ENCODE data around the gene COMT.

COMT gene

DNA sequence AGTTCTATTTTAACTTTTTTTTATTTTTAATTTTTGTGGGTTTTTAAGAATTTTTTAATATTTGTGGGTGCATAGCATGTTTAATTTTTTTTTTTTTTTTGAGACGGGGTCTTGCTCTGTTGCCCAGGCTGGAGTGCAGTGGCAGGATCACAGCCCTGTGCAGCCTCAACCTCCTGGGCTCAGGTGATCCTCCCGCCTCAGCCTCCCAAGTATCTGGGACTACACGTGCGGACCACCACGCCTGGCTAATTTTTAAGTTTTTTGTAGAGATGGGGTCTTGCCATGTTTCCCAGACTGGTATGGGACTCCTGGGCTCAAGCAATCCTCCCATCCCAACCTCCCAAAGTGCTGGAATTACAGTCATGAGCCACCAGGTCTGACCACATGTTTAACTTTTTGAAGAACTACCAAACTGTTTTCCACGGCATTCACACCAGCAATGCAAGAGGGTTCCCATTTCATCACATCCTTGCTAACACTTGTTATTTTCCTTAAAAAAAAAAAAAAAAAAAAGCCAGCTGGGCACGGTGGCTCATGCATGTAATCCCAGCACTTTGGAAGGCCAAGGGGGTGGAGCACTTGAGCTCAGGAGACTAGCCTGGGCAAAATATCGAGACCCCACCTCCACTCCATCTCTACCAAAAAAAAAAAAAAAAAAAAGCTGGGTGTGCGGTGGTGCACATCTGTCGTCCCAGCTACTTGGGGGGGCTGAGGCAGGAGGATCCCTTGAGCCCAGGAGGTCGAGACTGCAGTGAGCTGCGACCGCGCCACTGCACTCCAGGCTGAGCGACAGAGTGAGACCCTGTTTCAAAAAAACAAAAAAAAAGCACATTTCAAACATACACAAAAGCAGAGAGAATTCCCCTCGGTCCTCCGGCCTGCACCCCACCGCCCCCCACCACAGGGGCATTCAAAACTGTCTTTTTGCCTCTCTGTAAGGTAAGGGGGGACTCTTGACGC is 16.8 kb downstream of the COMT start:
- no peak for DNase-seq (ENCODE audit: low read depth)

- no peak for DNase-seq (ENCODE audit: low read depth)
These were observed 17.5 kb downstream of the COMT start for GRCh38 chr22:19959043-19959586.

DNA sequence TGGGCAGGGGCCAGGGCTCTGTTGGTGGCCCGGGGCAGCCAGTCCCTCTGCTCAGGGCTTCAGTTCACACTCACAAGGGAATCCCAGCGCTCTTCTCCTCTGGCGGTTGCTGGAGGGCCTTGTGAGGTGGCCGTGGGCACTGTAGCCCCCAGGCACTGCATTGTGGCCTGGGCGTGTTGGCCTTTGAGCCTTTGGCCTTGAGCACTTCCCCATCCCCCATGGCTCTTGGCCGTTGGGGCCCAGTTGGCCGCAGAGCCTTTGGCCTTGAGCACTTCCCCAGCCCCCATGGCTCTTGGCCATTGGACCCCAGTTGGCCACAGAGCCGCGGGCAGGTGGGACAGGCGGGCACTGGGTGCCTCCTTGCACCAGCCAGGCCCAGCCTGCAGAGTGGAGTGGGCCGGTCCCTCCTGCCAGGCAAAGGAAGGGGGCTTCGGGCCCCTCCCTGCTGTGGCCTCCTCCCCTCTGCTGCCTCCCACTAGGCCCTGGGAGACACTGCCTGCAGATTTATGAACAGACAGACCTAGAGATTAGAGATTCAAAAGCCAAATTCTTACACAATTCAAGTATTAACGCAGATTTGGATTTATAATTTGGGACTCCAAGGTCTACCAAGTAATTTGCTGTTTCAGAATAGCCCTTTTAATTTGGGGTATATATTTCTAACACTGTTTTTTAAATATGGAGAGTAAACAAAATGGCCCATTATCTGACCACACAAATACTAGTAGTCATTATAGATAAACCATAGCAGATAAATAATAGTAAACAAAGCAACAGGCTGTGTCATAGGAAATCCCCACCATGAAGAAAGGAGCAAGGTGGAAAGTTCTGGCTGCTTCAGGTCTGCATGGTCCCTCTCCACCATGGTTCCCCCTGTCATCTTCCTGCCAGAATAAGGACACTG is 18.3 kb downstream of the COMT start:
- DNase-seq (ENCODE audit: low read depth) = no peak

DNA sequence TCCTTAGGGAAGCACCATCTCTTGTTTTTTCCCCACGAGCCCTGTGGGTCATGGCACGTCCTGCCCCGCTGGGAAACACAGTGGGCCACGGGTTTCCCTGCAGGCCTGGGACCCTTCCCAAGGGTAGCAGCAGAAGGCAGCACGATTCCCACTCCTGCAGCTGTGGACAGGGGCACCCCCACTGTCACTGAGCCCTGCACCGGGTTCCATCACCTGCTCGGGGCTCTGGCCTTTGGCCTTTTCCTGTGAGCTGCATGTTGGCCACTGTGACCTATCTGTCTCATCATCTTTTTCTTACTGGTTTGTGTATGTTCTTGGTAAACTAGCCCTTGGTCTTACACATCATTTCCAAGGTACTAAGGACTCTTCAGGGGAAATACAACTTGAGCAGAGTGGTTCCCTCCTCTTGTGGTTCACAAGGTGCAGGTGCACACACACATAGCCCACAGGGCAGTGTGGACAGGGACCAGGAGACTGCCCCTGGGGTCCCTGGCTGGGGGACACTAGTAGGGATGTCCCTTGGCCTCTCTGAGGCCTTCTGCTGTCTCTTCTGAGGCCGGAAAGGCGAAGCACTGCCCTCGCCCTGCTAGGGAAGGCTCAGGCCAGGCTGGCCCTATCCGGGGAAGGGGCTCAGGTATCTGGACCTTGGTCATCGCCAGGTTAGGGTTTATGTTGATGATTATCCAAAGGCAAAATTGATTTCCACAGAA is 19.1 kb downstream of the COMT start:
- no peak for DNase-seq (ENCODE audit: low read depth)

DNA sequence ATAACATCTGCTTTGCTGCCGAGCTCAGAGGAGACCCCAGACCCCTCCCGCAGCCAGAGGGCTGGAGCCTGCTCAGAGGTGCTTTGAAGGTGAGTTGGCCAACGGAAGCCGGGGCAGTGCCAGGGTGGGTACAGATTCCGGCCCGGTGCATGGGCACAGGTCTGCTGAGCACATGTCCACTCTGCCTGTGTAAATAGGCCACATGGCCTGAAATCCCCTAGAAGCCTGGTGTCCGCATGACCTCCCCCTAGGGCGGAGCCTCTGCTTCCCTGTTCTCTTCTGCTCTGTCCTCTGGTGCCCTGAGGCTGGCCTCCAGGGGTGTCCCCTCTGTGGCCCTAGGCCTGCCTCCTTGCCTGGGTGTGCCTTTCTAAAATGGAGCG is 19.6 kb downstream of the COMT start:
- no peak for DNase-seq (ENCODE audit: low read depth)

- no peak for DNase-seq (ENCODE audit: low read depth)
These were observed 20.3 kb downstream of the COMT start for GRCh38 chr22:19961868-19962245.

DNA sequence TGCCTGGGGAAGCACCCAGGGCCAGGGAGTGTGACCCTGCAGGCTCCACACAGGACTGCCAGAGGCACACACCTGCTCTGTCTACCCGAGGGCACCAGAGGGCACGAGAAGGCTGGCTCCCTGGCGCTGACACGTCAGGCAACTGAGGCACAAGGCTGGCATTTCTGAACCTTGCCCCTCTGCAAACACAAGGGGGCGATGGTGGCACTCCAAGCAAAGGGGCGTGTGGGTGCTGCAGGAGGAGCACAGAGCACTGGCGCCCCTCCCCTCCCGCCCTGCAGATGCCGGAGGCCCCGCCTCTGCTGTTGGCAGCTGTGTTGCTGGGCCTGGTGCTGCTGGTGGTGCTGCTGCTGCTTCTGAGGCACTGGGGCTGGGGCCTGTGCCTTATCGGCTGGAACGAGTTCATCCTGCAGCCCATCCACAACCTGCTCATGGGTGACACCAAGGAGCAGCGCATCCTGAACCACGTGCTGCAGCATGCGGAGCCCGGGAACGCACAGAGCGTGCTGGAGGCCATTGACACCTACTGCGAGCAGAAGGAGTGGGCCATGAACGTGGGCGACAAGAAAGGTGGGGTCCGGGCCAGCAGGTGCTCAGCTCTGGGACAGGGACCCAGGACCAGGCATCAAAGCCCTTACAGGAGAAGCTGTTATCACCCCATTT is 20.8 kb downstream of the COMT start:
- no peak for DNase-seq (ENCODE audit: low read depth)

- DNase-seq (ENCODE audit: low read depth) = no peak
These were observed 21.6 kb downstream of the COMT start for GRCh38 chr22:19962909-19963806.

DNA sequence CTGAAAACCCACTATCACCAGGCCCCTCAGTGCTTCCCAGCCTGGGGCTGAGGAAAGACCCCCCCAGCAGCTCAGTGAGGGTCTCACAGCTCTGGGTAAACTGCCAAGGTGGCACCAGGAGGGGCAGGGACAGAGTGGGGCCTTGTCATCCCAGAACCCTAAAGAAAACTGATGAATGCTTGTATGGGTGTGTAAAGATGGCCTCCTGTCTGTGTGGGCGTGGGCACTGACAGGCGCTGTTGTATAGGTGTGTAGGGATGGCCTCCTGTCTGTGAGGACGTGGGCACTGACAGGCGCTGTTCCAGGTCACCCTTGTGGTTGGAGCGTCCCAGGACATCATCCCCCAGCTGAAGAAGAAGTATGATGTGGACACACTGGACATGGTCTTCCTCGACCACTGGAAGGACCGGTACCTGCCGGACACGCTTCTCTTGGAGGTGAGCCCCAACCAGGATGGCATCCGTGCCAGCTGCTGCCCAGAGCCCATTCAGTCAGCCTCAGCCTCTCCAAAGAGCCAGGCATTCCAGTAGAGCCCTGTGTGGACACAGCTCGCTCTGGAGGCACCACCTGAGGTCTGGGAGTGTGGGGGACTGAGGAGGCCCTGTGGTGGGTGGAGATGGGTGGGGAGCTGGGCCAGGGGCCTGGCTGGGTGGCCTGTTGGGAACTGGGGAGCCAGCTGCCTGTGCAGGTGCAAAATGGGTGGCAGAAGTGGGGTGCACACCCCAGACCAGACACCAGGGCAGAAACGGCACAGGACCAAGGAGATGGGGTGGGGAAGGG is 22.5 kb downstream of the COMT start:
- no peak for DNase-seq (ENCODE audit: low read depth)

- DNase-seq (ENCODE audit: low read depth) = no peak
These were observed 23.3 kb downstream of the COMT start for GRCh38 chr22:19964701-19965386.

DNA sequence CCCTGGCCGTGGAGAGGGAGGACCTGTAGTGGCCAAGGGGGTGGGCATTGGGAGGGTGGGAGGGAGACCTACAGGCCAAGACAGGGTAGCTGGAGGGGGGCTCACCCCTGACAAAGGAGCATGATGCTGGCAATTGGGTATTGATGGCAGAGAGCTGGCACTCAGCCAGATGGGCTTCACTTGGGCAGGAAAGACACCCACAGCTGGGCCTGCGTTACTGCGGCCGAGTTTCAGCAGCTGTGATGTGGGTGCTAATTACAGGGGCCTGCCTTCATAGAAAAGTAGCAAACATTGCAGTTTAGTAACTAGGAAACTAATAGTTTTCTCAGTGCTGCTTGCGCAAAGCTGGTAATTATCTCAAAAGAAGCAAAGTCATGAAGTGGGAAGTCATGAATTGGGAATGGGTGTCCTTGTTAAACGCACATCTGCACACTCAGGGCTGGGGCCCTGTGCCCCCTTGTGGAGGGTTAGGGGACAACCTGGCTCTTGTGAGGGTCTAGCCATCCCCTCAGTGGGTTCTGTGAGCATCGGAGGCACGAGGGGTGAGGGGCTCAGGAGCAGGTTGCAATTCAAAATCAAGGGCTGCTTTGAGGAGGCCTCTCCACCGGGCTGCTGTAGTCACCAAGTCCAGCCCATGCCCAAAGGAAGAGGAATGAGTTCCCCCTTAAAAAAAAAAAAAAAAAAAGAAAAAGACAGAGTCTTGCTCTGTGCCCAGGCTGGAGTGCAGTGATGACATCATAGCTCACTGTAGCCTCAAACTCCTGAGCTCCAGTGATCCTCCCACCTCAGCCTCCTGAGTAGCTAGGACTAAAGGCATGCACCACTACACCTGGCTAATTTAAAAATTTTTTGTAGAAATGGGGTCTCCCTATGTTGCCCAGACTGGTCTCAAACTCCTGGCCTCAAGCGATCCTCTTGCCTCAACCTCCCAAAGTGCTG is 24.5 kb downstream of the COMT start:
- no peak for DNase-seq (ENCODE audit: low read depth)

DNA sequence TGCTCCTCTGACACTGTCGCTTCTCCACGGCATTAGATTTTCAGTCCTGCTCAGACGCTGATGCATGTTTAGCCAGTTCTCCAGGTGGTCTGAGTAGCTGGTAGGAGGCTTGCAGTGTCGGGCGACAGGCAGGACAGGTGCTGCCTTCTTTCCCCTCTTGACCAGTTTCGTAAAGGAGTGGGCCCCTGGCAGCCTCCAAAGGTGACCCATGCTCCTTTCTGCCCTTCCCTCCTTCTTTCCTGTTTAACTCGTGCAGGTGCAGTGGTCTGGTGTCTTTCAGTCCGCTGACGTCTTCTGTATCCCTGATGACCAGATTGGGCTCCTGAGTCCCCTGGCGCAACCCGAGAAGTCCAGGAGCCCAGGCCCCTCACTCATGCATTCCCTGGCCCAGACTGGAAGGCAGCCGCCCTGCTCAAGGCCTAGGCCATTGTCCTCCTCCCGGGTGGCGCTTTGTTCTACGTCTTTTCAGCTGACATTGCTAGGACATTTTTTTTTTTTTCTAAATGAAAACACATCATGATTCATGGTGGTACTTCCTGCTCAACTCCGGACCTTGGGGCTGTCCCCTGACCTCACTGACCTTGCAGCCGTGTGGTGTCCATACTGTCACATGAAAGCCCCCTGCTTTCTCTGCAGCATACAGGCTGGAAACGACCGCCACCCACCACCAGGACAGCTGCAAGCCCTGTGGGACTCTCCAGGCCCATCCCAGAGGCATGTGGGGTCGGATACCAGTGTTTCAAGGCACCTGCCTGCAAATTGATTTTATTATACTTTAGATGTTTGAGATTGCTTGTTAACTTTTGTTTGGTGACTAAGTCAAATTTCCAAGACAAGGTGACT is 25.6 kb downstream of the COMT start:
- no peak for DNase-seq (ENCODE audit: low read depth)

GRCh38 chr22:19967850-19968449 is 26.4 kb downstream of the COMT start:
- DNase-seq (ENCODE audit: low read depth) = no peak

GRCh38 chr22:19968450-19968891 is 26.9 kb downstream of the COMT start:
- no peak for DNase-seq (ENCODE audit: low read depth)

- no peak for DNase-seq (ENCODE audit: low read depth)
These were observed 27.8 kb downstream of the COMT start for GRCh38 chr22:19969141-19969928.

GRCh38 chr22:19970031-19970478 is 28.5 kb downstream of the COMT start:
- DNase-seq (ENCODE audit: low read depth) = no peak

Data from stimulated activated CD8-positive, alpha-beta memory T cell treated with anti-CD3 and anti-CD28 coated beads, Interleukin-15, amount 100 ng/mL, for 1 hour (primary cell).